NK-92 (cell line): ENCODE data around the gene CPEB2.

ENCODE experiments used
- DNase-seq: peaks from one replicate; lab custom pipeline; 2025; ENCODE audit not compliant: unreplicated experiment; lab: John Stamatoyannopoulos, UW

The CPEB2 gene

DNA sequence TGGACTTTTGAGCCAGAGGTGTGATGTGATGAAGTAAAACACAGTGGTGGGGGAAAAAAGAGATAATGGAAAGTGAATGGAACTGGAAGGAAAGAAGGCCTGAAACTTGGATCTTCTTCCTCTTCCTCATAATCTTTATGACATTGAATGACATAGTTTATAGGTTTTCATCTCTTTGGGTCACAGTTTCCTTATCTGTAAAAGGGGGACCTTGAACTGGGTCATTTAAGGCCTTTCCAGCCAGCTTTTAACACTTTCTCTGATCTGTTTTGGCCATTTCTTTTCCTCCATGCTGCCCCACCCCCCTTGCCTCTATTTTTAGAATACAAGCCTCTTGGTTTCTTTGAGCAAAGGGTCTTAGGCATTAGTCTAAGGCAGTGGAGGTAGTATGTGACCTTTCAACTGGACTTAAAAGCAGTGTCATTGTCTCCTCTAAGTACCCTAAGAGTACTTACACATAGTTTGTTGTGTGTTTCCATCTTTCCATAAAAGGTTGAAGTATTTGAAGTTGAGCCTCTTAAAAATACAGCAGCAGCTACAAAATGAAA is 7.8 kb downstream of the CPEB2 start:
- no peak for DNase-seq

- DNase-seq: no peak
Observed at GRCh38 chr4:15011166-15011565, 8.9 kb downstream of the CPEB2 start.

GRCh38 chr4:15012017-15012788 is 9.9 kb downstream of the CPEB2 start:
- no peak for DNase-seq

- DNase-seq: no peak
Observed at GRCh38 chr4:15013585-15013984, 11.3 kb downstream of the CPEB2 start.

DNA sequence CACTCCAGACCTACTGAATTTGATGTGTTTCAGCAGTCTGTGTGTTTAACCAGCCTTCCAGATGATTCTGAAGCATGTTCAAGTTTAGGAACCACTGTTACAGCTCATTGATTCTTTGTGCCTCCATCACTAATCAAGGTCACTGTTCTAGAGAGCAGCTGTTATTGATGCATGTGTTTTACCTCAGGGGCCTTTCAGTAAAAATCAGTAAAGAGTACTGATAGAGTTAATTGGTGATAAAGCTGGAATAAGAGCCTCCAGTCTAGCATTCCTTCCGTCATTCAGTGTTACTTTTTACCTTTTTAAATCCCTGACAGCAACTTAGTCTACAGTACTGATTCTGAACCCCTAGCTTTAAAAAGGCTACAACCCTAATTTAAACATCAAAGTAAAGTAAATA is 12.9 kb downstream of the CPEB2 start:
- no peak for DNase-seq

DNA sequence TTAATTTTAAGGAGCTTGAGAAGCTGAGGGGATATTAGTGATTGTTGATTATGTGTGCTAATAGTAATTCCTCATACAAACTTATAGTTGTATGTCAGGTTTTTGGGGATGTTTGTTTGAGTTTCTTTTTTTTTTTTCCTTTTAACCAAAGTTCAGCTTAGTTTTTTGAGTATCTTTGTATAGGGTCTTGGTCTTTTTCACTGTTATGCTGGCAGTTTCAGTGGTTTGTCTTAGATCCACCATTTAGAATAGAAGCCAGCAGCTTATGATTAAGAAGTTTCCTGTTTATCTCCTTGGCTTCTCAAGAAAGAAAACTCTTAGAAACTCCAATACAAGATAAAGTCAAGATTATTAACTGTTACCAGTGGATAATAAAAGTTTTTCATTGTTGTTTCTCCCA is 16.1 kb downstream of the CPEB2 start:
- DNase-seq: no peak

DNA sequence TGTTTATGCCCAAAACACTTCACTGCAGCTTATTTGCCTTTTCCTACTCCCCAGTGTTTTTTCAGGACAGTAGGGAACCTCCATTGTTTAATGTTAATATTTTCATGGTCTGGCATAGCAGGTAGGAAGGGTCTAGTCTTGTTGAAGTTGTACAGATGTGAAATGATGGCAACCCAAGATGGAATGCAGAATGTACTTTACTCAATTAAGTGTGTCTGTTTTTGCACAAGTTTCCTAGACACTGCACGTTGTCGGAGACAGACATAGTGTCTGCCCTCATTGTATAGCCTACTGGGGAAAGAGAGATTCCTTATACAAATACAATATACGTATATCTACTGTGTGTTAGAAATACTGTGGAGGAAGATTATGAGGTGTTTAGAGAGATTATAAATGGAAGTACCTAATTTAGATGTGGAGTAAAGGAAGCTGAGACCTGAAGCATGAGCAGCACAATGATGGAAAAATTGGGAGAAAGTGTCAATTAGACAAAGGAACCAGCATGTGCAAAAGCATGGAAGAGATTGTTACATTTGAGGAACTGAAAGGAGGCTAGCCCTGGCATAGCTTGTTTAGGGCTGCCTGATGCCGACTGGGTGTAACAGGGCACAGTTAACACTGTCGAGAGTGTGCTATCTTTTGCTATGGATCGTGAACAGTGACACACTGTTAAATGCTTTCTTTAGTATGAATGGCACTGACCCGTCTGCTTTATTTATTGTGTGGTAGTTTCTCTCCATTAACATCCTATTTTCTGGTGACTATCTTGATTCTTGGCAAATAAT is 18.4 kb downstream of the CPEB2 start:
- no peak for DNase-seq

DNA sequence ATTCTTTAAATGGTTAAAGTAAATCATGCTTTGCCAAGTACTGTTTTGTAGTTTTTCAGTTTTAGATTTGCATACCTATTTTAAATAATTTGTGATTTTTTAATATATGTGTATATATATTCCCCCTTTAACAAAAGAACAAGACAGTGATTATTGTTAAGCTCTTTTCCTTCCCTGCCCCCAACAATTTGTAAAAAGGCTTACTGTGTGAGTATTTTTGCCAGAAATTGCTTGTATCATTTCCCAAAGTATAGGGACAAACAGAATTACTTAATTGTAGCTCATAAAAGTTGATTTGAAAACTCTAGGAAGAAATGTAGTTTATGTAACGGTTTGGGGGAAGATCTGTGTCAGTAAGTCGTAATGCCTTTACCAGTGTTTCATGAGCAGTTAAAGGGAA is 19.0 kb downstream of the CPEB2 start:
- DNase-seq: no peak

GRCh38 chr4:15021946-15022345 is 19.7 kb downstream of the CPEB2 start:
- no peak for DNase-seq

GRCh38 chr4:15024386-15024785 is 22.1 kb downstream of the CPEB2 start:
- DNase-seq: no peak

DNA sequence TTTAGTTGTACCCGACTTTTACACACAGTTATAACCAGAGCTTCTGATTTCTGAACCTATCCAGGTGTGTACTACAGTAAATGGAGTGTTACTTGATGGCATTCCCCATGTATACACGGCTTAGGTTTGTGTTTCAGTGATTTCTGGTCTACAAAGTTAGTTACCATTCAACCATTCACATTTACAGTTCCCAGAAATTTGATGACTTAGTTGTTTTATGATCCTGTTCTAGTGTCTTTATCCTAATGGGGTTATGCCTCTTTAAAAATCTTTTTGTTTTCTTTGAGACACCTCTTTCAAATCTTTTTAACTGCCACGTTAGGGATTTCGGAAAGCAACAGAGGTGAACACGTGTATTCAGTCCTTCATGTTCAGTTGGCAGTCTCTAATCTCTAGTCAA is 23.4 kb downstream of the CPEB2 start:
- no peak for DNase-seq

DNA sequence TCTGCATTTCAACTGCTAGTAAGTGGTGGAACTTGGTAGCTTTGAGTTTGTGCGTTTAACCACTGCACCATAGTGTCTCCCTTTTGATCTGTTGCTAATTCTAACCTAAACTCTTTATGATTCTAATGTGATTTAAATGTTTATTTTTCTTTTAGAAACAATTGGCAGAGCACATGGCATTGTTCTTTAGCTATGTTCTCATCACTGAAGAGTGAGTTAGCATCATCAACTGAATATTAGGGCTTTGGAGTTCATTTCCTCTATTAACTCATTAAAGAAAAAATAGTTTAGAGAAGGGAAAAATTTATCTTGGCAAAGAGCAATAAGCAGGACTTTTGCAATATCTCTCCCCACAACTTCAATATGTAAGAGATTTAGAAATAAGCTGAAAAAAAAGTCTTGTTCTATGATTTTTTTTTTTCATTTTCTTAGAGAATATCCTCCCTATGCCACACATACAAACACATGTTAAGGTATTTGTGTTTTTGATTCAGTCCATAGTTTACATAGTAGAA is 25.7 kb downstream of the CPEB2 start:
- DNase-seq: no peak

GRCh38 chr4:15031197-15031596 is 28.9 kb downstream of the CPEB2 start:
- DNase-seq: no peak

- DNase-seq: no peak
Observed at GRCh38 chr4:15031993-15032675, 29.9 kb downstream of the CPEB2 start.

- DNase-seq: no peak
Observed at GRCh38 chr4:15034071-15034764, 31.9 kb downstream of the CPEB2 start.

DNA sequence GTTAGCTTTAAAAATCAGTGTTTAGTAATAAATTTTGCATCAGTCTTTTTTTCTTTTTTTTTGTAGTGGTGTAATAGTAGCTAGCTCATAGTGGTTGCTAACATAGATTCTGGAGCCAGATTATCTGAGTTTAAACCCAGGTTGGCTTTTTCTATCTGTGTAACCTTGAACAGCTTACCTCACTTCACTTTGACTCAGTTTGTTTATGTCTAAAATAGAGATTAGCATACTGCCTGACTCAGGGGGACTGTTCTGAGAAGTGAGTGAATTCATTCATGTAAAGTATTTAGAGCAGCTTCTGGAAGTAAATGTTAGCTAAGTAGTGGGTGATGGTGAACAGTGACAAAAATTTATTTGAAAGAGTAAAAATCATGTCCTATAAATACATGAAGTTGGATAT is 32.9 kb downstream of the CPEB2 start:
- DNase-seq: no peak

DNA sequence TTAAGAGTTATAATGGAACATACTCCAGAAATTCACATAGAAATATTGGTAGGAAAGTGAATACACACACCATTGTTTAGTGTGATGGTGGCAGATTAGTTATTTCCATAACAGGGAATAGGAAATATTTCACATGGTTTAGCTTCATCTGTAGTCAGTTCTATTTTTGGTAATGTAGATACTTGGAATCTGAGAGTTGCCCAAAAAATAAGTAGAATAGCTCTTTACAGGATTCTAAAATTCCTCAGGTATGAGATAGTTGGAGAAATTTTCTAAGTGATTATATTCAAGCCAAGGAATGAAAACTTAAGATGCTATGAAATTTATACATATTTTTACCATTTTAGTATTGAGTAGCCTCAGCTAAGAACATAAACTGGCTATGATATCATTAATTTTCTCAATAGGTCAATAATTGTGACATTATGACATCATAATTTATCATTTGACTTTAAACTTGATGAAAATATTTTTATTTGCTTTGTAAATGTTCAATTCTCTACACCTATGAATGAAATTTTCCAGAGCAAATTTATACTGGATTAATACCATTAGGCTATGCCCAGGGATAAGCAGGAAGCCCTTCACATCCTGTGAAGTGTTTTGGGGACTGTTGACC is 35.8 kb downstream of the CPEB2 start:
- DNase-seq: no peak

DNA sequence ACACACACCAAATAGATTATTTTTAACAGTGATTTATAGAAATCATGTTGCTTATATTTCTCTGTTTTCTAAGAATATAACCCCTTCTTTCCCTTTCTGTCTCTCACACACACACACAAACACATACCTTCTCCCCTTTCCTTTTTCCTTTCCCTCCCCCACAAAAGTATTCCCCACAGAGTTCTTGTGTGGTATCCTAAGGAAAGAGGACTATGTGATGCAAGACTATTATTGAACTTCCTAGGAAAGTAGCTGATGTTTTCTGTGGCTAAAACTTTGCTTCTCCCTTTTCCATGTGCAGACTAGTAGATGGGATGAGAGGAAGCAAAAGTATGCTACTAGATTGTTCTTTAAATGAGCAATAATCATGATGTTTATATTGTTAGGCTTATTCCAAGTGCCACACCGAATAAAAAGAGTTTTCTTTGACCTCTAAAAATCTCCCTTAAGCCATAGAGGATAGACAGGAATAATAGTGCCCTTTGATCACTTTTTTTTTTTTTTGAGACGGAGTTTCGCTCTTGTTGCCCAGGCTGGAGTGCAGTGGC is 38.7 kb downstream of the CPEB2 start:
- no peak for DNase-seq

DNA sequence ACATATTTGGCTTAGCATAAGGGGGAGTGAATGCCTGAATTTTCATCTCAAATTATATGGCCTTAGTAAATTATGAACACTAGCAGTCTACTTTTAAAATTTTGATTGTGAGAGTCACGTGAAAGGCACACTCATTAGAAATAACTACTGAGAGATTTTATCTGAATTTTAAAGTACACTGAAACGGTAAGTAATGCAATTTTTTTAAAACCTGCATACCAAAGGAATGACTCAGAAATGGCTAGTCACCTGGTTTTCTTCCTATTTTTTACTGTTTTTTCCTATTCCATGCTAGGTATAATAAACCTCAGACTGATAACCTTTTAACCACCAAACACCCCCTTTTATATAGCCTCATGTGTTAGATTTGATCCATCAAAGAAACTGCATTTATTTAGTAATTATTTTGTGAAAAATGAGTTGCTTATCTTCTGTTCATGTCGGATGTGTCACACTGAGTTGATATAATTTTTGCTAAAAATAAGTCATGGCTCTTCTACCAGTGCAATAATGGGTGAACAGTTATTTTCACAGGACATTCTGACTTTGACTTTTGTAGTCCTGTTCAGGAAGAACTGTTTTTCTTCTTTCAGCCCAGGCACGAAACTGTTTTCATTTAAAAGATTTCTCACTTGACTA is 40.4 kb downstream of the CPEB2 start:
- no peak for DNase-seq

GRCh38 chr4:15043226-15043625 is 40.9 kb downstream of the CPEB2 start:
- DNase-seq: no peak
